ENCODE data around the gene DROSHA. TPM values are rescaled to one million over a fixed set of nuclear protein-coding genes. Genes with fewer than 3 reads are reported as not detected.

Gene DROSHA
- total and polyA plus RNA-seq, 2 donors (not counting 3 experiments of a cell fraction or from before 2014, with no cell fraction given) = 49.1 to 96.4 TPM

GRCh38 chr5:31445041-31445600 lies 86.8 kb downstream of the DROSHA start:
- TF ChIP-seq CTCF (IDR thresholded peaks at IDR 0.05; ENCODE audit: extremely low read depth in 1 of 2, insufficient read depth in 1 of 2, low read depth in 1 of 2, low read length in 2 of 2) (no peak), EZH2 (IDR thresholded peaks at IDR 0.05; ENCODE audit: borderline replicate concordance, low read depth, low read length, severe bottlenecking) (no peak), JUN (IDR thresholded peaks at IDR 0.05; ENCODE audit: borderline replicate concordance, insufficient read depth, insufficient read length, low read depth) (no peak), POLR2AphosphoS5 (IDR thresholded peaks at IDR 0.05; ENCODE audit: insufficient read depth, low read depth, low read length) (no peak), GATA2 (IDR thresholded peaks at IDR 0.05; ENCODE audit: insufficient read depth, insufficient read length, low read depth, low read length) (no peak)
- H3K4me1 ChIP-seq (ENCODE audit: control insufficient read depth, extremely low read depth, insufficient read depth, low read length) = no peaks in the 10 kb centered on the region
- POLR2A ChIA-PET = no interaction called here
- no peak overlapping the region for H2AFZ ChIP-seq (ENCODE audit: low read depth, low read length)
- no peak overlapping the region for H3K27ac ChIP-seq (ENCODE audit: insufficient read depth, low read depth, low read length)
- no peaks in the 10 kb centered on the region for H3K27me3 ChIP-seq (ENCODE audit: control insufficient read depth in 2 of 2, insufficient read depth in 2 of 2, low read length in 2 of 2)
- peaks cover 2 to 3% of the 10 kb centered on the region in 2 experiments for H3K36me3 ChIP-seq (ENCODE audit: control insufficient read depth in 2 of 2, extremely low read depth in 1 of 2, insufficient read depth in 2 of 2, low read length in 2 of 2)
- no peaks in the 10 kb centered on the region for H3K9me3 ChIP-seq (replicated peaks; ENCODE audit: control insufficient read depth, insufficient read depth, low read length)
- no peaks in the 10 kb centered on the region for H3K79me2 ChIP-seq (ENCODE audit: control insufficient read depth, insufficient read depth, low read length)
- no peak overlapping the region for H3K9ac ChIP-seq (replicated peaks; ENCODE audit: extremely low read depth, insufficient read depth, low read length)
- CTCF ChIA-PET = interaction anchor here (1.1 kb wide), 1 partner anchor 8 kb away, joined by 4 read pairs; no protein-coding TSS in a partner anchor
- H3K4me2 ChIP-seq (ENCODE audit: insufficient read depth, low read length) = no peak overlapping the region
- dilution Hi-C loops (cut with MboI; ENCODE audit: extremely low pct_ligation_motif_present, low sequenced_read_pairs) = no loop called here
- H4K20me1 ChIP-seq (replicated peaks; ENCODE audit: control insufficient read depth, extremely low read depth, insufficient read depth, low read length) = no peaks in the 10 kb centered on the region
- H3K4me3 ChIP-seq (replicated peaks in 1 of 3; ENCODE audit: insufficient read depth in 1 of 3, low read depth in 1 of 3, low read length in 3 of 3) = no peak overlapping the region
- FAIRE-seq = no peak
- no peak for DNase-seq (ENCODE audit: low read depth, low spot score)
- intact Hi-C loops (cut with micrococcal nuclease) = no loop called here
- no peaks in the 10 kb centered on the region for H3K9me1 ChIP-seq (replicated peaks; ENCODE audit: control insufficient read depth, extremely low read depth, insufficient read depth, low read length)
- no TSS peak for BruUV-seq (replicated peaks)

All from endothelial cell of umbilical vein (primary cell).